ENCODE measurements around the gene MSN.
"Not testable (repeated sequence)": the region's sequence is repeated elsewhere in the genome, so short reads cannot be mapped to it uniquely, and the experiment has no call there.

DNA sequence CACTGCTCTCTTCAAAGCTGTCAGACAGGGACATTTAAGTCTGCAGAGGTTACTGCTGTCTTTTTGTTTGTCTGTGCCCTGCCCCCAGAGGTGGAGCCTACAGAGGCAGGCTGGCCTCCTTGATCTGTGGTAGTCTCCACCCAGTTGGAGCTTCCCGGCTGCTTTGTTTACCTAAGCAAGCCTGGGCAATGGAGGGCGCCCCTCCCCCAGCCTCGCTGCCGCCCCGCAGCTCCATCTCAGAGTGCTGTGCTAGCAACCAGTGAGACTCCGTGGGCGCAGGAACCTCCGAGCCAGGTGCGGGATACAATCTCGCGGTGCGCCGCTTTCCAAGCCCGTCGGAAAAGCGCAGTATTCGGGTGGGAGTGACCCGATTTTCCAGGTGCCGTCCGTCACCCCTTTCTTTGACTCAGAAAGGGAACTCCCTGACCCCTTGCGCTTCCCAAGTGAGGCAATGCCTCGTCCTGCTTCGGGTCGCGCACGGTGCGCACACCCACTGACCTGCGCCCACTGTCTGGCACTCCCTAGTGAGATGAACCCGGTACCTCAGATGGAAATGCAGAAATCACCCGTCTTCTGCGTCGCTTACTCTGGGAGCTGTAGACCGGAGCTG is 47.3 kb upstream of the MSN start:
- TF ChIP-seq, protein P1, sequence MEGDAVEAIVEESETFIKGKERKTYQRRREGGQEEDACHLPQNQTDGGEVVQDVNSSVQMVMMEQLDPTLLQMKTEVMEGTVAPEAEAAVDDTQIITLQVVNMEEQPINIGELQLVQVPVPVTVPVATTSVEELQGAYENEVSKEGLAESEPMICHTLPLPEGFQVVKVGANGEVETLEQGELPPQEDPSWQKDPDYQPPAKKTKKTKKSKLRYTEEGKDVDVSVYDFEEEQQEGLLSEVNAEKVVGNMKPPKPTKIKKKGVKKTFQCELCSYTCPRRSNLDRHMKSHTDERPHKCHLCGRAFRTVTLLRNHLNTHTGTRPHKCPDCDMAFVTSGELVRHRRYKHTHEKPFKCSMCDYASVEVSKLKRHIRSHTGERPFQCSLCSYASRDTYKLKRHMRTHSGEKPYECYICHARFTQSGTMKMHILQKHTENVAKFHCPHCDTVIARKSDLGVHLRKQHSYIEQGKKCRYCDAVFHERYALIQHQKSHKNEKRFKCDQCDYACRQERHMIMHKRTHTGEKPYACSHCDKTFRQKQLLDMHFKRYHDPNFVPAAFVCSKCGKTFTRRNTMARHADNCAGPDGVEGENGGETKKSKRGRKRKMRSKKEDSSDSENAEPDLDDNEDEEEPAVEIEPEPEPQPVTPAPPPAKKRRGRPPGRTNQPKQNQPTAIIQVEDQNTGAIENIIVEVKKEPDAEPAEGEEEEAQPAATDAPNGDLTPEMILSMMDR (IDR thresholded peaks at IDR 0.05; ENCODE audit: insufficient read depth, low read length, poor library complexity, severe bottlenecking), result not testable (repeated sequence)
- TF ChIP-seq EZH2phosphoT487 (conservative IDR thresholded peaks at IDR 0.05; ENCODE audit: low read length), result not testable (repeated sequence)

Data from SU-DHL-6 (cell line).